Dermis blood vessel endothelial cell (primary cell): Measurements from ENCODE around the gene GTF2H3. TPM values are rescaled to one million over a fixed set of nuclear protein-coding genes. Genes with fewer than 3 reads are reported as not detected.
"Not testable (repeated sequence)": the region's sequence is repeated elsewhere in the genome, so short reads cannot be mapped to it uniquely, and the experiment has no call there.

ENCODE experiments used
- DNase-seq: peaks from one replicate; pipeline ENCODE4 v3.0.0; 2010
- total RNA-seq: library from RNA; depleted of rRNA; stranded (reverse); fragments of >200 nt; gene quantifications from 2 replicates; pipeline ENCODE4 v1.2.3, GENCODE V29; 2014

GTF2H3 gene
- 38.5 and 50.7 TPM in 2 replicates for total RNA-seq

GRCh38 chr12:123633379-123634141 lies at the start of gene GTF2H3, which contains the start of gene EIF2B1:
TSS of gene GTF2H3 (plus strand) at chr12:123633829. CDS start at chr12:123633860, 31 bp downstream.
TSS of gene EIF2B1 (minus strand) at chr12:123633686. CDS start at chr12:123633557, 129 bp downstream.
- peak; percentile 97 for DNase-seq

DNA sequence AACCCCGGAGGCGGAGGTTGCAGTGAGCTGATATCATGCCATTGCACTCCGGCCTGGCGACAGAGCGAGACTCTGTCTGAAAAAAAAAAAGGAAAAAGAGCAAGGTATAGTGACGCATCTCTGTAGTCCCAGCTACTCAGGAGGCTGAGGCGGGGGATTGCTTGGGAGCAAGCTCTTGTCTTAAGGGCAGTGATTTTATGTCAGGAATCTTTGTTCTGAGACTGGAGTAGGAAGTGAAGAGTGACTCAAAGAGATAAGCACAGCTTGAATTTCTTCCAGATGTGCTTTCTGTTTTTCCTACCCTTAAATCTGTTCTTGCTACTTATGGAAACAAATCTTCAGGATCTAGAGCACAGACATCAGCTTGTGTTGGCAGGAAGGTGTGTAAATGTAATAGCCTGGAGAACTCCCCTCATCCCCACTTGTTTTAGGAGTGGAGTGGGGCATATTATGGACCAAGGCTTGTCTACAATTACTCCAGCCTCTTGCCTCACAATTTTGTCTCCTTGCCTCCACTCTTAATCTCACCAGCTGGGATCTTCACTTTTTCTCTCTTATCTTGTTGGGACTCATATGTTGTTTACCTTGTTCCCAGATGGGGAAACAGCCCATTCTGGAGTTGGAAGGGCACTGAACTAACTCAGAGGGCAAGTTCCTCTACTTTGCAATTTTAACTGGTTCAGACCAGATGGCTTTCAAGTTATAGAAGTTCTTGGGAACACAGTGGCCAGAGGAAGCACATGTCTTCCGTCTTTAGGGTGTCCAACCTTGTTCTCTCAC lies 41.7 kb upstream of the GTF2H3 start:
- peak; percentile 19 for DNase-seq

DNA sequence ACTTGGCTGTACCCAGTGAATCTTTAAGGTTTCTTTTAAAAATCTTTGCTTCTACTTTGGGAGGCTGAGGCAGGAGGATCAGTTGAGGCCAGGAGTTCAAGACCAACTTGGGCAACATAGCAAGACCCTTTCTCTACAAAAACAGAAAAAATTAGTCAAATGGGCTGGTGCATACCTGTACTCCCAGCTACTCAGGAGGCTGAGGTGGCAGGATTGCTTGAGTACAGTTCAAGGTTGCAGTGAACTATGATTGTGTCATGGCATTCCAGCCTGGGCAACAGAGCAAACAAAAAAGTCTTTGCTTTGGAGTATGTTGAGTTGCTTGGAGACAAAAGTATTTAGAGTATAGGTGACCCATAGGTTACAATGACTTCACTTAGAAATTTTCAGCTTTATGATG lies 37.9 kb upstream of the GTF2H3 start:
- no peak for DNase-seq

DNA sequence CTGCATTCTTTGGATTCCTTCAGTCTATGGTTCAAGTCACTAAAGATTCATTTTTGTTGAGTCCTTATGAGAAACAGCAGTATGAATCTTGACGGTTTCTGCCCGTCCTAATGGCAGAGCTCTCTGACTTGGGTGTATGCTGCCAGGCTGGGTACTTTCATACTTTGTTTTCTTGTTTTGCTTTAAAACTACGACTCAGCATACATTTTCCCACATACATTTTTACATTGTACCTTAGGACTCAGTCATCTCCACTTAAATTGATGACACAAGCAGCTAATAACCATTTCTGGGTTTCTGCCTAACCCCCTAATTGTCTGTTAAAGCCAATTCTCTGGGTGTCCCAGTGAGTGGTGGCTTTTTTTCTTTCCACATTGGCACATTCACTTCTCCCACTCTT lies 36.5 kb upstream of the GTF2H3 start:
- peak; percentile 8 for DNase-seq

- DNase-seq = no peak
Observed at GRCh38 chr12:123598522-123598921, 35.1 kb upstream of the GTF2H3 start.

GRCh38 chr12:123599310-123599709 lies 34.3 kb upstream of the GTF2H3 start:
- DNase-seq = no peak

DNA sequence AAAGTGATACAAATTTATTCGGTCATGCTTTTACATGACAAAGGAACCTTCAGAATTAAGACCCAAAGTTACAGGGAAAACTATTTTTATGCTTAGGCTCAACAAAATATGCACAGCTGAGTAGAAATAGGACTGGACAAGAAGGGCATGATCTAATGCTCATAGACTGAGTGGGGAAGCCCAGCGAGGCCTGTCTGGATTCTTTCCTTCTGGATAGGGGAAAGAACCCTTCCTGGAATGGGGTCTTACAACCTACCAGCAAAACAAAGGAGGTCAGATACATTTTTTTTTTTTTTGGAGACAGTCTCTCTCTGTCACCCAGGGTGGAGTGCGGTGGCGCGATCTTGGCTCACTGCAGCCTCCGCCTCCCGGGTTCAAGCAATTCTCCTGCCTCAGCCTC lies 33.9 kb upstream of the GTF2H3 start:
- no peak for DNase-seq

- peak; percentile 91 for DNase-seq
Observed at GRCh38 chr12:123601602-123602489, 31.8 kb upstream of the GTF2H3 start, which contains the start of gene DDX55. TSS of gene DDX55 (plus strand) at chr12:123602099. CDS start at chr12:123602149, 50 bp downstream.

DNA sequence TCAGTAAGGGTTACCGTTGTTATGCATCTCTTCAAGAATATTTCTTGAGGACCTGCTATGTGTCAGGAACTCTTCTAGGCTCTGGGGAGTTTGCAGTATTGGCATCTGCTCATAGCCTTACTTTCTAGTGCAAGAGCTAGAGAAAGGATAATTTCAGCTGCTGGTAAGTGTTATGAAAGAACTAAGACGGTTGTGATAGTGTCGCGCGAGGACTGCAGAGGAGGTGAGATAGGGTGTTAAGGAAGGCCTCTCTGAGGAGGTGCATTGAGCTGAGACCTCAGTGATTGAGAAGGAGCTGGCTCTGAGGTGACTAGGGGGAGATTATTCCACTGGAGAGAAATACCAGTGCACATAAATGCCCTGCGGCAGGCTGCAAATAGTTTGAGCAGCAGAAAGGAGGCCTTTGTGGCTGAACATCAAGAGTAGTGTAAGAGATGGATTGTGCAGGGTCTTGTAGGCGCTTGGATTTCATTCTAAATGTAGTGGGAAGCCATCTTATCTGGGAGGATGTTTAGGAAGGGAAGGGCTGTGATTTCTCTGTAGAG lies 30.9 kb upstream of the GTF2H3 start:
- peak; percentile 11 for DNase-seq

- DNase-seq = not testable (repeated sequence)
Observed at GRCh38 chr12:123603495-123603894, 30.1 kb upstream of the GTF2H3 start.

- no peak for DNase-seq
Observed at GRCh38 chr12:123607756-123608155, 25.9 kb upstream of the GTF2H3 start.

DNA sequence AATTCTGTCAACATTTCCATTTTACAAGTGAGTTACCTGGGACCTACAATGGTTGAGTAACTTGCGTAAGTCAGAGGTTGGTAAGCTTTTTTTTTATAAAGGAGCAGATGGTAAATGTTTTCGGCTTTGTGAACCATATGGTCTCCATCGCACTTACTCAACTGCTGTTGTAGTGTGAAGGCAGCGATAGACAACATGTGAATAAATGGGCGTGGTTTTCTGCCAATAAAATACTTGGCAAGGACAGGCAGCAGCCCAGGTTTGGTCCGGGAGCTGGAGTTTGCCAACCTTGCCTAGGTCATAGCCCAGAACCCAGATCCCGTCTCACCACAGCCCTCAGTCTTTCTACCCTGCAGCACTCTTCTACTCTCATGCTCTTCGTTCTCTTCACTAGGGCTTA lies 25.4 kb upstream of the GTF2H3 start:
- no peak for DNase-seq

DNA sequence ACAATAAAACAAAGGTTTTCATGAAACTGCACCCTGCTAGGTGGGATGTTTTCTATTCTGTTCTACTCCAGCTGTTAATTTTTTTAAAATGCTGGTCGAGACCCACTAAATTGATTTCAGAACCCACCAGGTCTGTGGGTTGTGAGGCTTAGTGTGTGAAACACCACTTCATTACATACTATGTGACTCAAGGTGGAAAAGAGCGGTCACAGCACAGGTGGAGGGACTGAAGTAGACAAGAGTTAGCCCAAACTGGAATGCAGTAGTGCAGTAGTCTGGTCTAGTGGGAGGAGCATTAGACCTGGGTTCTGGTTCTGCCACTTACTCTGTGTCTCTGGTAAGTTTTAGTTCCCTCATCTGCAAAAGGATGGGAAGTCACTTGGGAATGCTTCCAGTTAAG lies 19.5 kb upstream of the GTF2H3 start:
- DNase-seq = no peak

DNA sequence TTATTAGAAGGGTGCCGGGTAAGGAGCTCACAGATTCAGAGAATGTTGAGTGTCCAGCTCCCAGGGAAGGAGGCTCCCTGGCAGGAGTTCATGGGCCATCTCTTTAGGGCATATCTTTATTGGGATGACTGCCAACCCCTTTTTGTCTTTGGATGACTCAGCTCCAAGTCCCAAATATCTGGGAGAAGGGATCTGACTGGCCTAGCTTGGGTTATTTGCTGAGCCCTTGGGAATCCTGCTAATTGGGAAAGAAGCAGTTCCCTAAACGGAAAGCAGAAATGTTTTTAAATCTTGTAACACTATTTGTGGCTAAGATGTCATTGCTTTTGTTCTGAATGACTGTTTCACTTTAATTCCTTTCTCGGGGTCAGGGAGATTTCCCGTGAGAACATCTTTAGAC lies 19.1 kb upstream of the GTF2H3 start:
- DNase-seq = no peak

DNA sequence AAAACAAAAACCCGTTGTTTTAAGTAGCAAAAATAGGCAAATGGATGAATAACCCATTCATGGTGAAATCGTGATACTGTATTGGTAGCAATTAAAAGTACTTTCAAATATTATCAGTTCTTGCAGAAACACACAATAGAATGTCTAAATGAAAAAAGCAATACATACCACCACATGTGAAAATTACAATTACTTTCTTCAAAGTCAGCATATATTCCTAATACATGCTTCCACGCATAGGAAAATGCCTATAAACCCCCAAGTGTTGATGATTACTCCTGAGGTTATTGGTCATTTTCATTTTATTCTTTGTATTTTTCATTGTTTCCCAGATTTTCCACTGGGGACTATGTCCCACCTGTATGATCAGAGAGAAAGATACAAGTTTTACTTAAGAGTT lies 16.5 kb upstream of the GTF2H3 start:
- DNase-seq = no peak

- no peak for DNase-seq
Observed at GRCh38 chr12:123617580-123617979, 16.0 kb upstream of the GTF2H3 start.

- DNase-seq = no peak
Observed at GRCh38 chr12:123621101-123621500, 12.5 kb upstream of the GTF2H3 start.

DNA sequence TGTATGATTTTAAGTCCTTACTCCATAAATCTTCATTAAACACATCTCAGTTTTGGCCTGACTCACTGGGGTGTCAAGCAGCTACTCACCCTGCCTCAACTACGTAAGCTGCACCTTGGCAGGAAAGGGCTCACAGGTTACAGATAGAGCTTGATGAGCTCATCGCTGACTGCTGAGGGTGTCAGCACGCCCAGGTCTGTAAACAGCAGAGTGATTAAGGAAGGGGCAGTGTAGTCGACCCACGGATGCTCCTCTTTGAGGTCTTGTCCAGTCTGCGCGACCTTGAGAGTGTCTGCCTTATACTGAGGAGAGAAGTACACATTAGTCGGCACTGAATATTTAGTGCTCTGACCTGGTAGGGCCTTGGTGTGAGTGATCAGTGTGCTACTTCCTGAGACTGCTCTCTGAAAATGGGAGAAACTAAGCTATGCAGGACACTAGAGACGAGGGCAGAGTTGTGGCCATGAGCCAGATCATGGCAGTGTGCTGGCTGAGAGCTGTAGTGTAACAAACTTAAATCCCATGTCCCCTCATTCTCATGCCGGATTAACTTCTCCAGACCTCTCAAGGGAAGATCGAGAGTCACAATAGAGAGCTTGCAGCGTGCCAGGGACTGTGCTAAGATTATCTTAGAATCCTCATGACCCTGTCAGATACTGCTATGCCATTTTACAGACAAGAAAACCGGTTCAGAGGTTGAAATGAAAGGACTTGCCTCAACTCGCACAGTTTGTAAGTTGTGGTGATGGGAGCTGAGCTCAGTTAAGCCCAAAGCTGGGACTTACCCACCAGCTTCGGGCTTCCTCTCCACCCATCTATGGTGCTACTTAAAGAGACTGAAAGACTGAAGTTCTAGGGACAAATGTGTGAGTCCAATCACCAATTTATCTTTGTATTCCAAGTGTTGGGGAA lies 11.8 kb upstream of the GTF2H3 start:
- no peak for DNase-seq

GRCh38 chr12:123634142-123634561 lies 523 bp downstream of the GTF2H3 start:
- no peak for DNase-seq

- DNase-seq = no peak
Observed at GRCh38 chr12:123643911-123644310, 10.3 kb downstream of the GTF2H3 start.

- DNase-seq = no peak
Observed at GRCh38 chr12:123645380-123645779, 11.8 kb downstream of the GTF2H3 start.
